PC-9 (cell line): ENCODE measurements around the gene SEMA6A. TPM values are rescaled to one million over a fixed set of nuclear protein-coding genes. Genes with fewer than 3 reads are reported as not detected.

ENCODE experiments used
- BruUV-seq: library from RNA; stranded (reverse); fragments of 400-500 nt; replicated peaks from 2 replicates; lab custom pipeline; 2021; lab: Mats Ljungman, UMichigan
- CTCF ChIA-PET: fragments of 300-600 bp; sonication (Branson Sonifier 250); formaldehyde crosslinking; loops from one replicate; lab custom pipeline; 2022; ENCODE audit warnings: antibody characterized with exemption; lab: Charles Lee
- POLR2A ChIA-PET: fragments of 300-600 bp; sonication (Branson Sonifier 250); formaldehyde crosslinking; loops from one replicate; lab custom pipeline; 2022; ENCODE audit warnings: antibody characterized with exemption; ENCODE audit not compliant: unreplicated experiment; lab: Charles Lee
- DNase-seq, 2 experiments: peaks; one replicate each; pipeline versions ENCODE4 v3.0.0 to v3.0.0-alpha.2; 2015 to 2022; ENCODE audit warnings: mixed read lengths in 1 of 2
- H2AFZ ChIP-seq: fragments of 200-600 bp; sonication (generic); 2 replicates; pipeline ENCODE4 v1.8.1; 2017; ENCODE audit warnings: antibody characterized with exemption
- H3F3A ChIP-seq: fragments of 200-600 bp; sonication (generic); 2 replicates; pipeline ENCODE4 v1.8.1; 2017; ENCODE audit warnings: antibody characterized with exemption, mild to moderate bottlenecking, low read depth; ENCODE audit not compliant: insufficient read depth
- H3K27ac ChIP-seq: fragments of 200-600 bp; sonication (generic); 2 replicates; pipeline ENCODE4 v1.6.1; 2016; ENCODE audit warnings: mixed run types
- H3K27me3 ChIP-seq: fragments of 200-600 bp; sonication (generic); 2 replicates; pipeline ENCODE4 v1.6.1; 2016; ENCODE audit warnings: low read depth, mixed run types; ENCODE audit not compliant: insufficient read depth
- H3K36me3 ChIP-seq: fragments of 200-600 bp; sonication (generic); 2 replicates; pipeline ENCODE4 v1.6.1; 2016; ENCODE audit warnings: low read depth, mixed run types
- H3K4me1 ChIP-seq: fragments of 200-600 bp; sonication (generic); replicated peaks from 2 replicates; pipeline ENCODE4 v1.6.1; 2016; ENCODE audit warnings: mixed run types; ENCODE audit not compliant: insufficient read depth
- H3K4me2 ChIP-seq: fragments of 200-600 bp; sonication (generic); 2 replicates; pipeline ENCODE4 v1.6.1; 2017; ENCODE audit warnings: mixed run types
- H3K4me3 ChIP-seq: fragments of 200-600 bp; sonication (generic); 2 replicates; pipeline ENCODE4 v1.6.1; 2016; ENCODE audit warnings: mixed run types
- H3K79me2 ChIP-seq: fragments of 200-600 bp; sonication (generic); 2 replicates; pipeline ENCODE4 v1.6.1; 2017; ENCODE audit warnings: low read depth, mixed run types
- H3K9me2 ChIP-seq: fragments of 200-600 bp; sonication (generic); 2 replicates; pipeline ENCODE4 v1.8.1; 2017; ENCODE audit warnings: mild to moderate bottlenecking; ENCODE audit not compliant: insufficient read depth
- H3K9me3 ChIP-seq: fragments of 200-600 bp; sonication (generic); 2 replicates; pipeline ENCODE4 v1.8.1; 2016; ENCODE audit warnings: low read depth; ENCODE audit not compliant: insufficient read depth
- H4K20me1 ChIP-seq: fragments of 200-600 bp; sonication (generic); 2 replicates; pipeline ENCODE4 v1.8.1; 2017; ENCODE audit not compliant: insufficient read depth
- CTCF ChIP-seq: fragments of 200-600 bp; sonication (generic); conservative IDR thresholded peaks from 2 replicates; pipeline ENCODE4 v1.6.1; 2017; ENCODE audit warnings: mixed run types, antibody characterized with exemption, mild to moderate bottlenecking, moderate library complexity
- EZH2 ChIP-seq: fragments of 200-600 bp; sonication (generic); IDR thresholded peaks from 2 replicates; pipeline ENCODE4 v1.8.0; 2017; ENCODE audit warnings: antibody characterized with exemption, low read depth
- intact Hi-C: fragments of 100-400 bp; cut with micrococcal nuclease; formaldehyde crosslinking; loops from one replicate; pipeline ENCODE4 v1.10.0; 2022; ENCODE audit not compliant: unreplicated experiment
- total RNA-seq: library from RNA; stranded (reverse); gene quantifications from 2 replicates; pipeline ENCODE4 v1.2.3, GENCODE V29; 2021

The SEMA6A gene
- total RNA-seq, 1 experiment from 2014 or later = not detected

GRCh38 chr5:116424951-116425350, 149.7 kb downstream of the SEMA6A start:
- Histone ChIP-seq H3K4me3 (no peak overlapping the region), H2AFZ (no peak overlapping the region), H3K36me3 (no peaks in the 10 kb centered on the region), H3K27me3 (no peaks in the 10 kb centered on the region), H3K4me1 (no peaks in the 10 kb centered on the region), H3K9me2 (no peaks in the 10 kb centered on the region), H3K9me3 (no peaks in the 10 kb centered on the region), H4K20me1 (no peaks in the 10 kb centered on the region), H3F3A (no peaks in the 10 kb centered on the region), H3K79me2 (no peaks in the 10 kb centered on the region), H3K27ac (no peak overlapping the region), H3K4me2 (no peak overlapping the region)
- intact Hi-C loops = loop anchor here (5.0 kb wide), 1 partner anchor 288 kb away; no protein-coding TSS in a partner anchor
- TF ChIP-seq EZH2 (no peak), CTCF (no peak)
- no TSS peak for BruUV-seq
- ChIA-PET CTCF (no interaction called here), POLR2A (no interaction called here)
- DNase-seq = no peak

GRCh38 chr5:116424258-116424615, 150.4 kb downstream of the SEMA6A start:
- Histone ChIP-seq H3K4me2 (no peak overlapping the region), H3K9me3 (no peaks in the 10 kb centered on the region), H3K4me1 (no peaks in the 10 kb centered on the region), H3K27ac (no peak overlapping the region), H3K36me3 (no peaks in the 10 kb centered on the region), H3K4me3 (no peak overlapping the region), H3K9me2 (no peaks in the 10 kb centered on the region), H2AFZ (no peak overlapping the region), H4K20me1 (no peaks in the 10 kb centered on the region), H3F3A (no peaks in the 10 kb centered on the region), H3K27me3 (no peaks in the 10 kb centered on the region), H3K79me2 (no peaks in the 10 kb centered on the region)
- intact Hi-C loops = no loop called here
- no TSS peak for BruUV-seq
- CTCF ChIA-PET = no interaction called here
- POLR2A ChIA-PET = no interaction called here
- TF ChIP-seq CTCF (no peak), EZH2 (no peak)
- no peak for DNase-seq

- no peaks in the 10 kb centered on the region for H3K9me3 ChIP-seq
- no peak overlapping the region for H3K27ac ChIP-seq
- no peaks in the 10 kb centered on the region for H3K36me3 ChIP-seq
- H3K4me2 ChIP-seq = no peak overlapping the region
- POLR2A ChIA-PET = no interaction called here
- intact Hi-C loops = no loop called here
- no TSS peak for BruUV-seq
- H3K27me3 ChIP-seq = no peaks in the 10 kb centered on the region
- no peaks in the 10 kb centered on the region for H3K9me2 ChIP-seq
- H3K79me2 ChIP-seq = no peaks in the 10 kb centered on the region
- H2AFZ ChIP-seq = no peak overlapping the region
- DNase-seq = no peak
- no peaks in the 10 kb centered on the region for H3K4me1 ChIP-seq
- no peaks in the 10 kb centered on the region for H3F3A ChIP-seq
- CTCF ChIA-PET = no interaction called here
- H4K20me1 ChIP-seq = no peaks in the 10 kb centered on the region
- TF ChIP-seq CTCF (no peak), EZH2 (no peak)
- no peak overlapping the region for H3K4me3 ChIP-seq
Measured at GRCh38 chr5:116423587-116424257, 150.9 kb downstream of the SEMA6A start.
